OCI-M1 (cell line): ENCODE measurements around the gene CCNY.
"Not testable (repeated sequence)": the region's sequence is repeated elsewhere in the genome, so short reads cannot be mapped to it uniquely, and the experiment has no call there.

ENCODE experiments used
- DNase-seq: peaks from one replicate; lab custom pipeline; 2025; lab: John Stamatoyannopoulos, UW

CCNY gene

GRCh38 chr10:35336084-35336831, at the start of gene CCNY:
Gene CCNY (plus strand): TSS chr10:35336509. CDS start chr10:35337054, 545 bp downstream.
- peak; percentile 81 for DNase-seq

GRCh38 chr10:35289198-35289597, 47.1 kb upstream of the CCNY start:
- no peak for DNase-seq

- no peak for DNase-seq
Measured at GRCh38 chr10:35294506-35294905, 41.8 kb upstream of the CCNY start.

GRCh38 chr10:35299016-35299415, 37.3 kb upstream of the CCNY start:
- DNase-seq = no peak

- DNase-seq = peak; percentile 53
Measured at GRCh38 chr10:35300063-35300699, 36.1 kb upstream of the CCNY start.

GRCh38 chr10:35304649-35305048, 31.7 kb upstream of the CCNY start:
- no peak for DNase-seq

GRCh38 chr10:35306852-35307251, 29.5 kb upstream of the CCNY start:
- DNase-seq = no peak

- no peak for DNase-seq
Measured at GRCh38 chr10:35307297-35307696, 29.0 kb upstream of the CCNY start.

- DNase-seq = no peak
Measured at GRCh38 chr10:35308809-35309208, 27.5 kb upstream of the CCNY start.

- DNase-seq = peak; percentile 20
Measured at GRCh38 chr10:35314142-35314541, 22.2 kb upstream of the CCNY start.

- DNase-seq = not testable (repeated sequence)
Measured at GRCh38 chr10:35315235-35315634, 21.1 kb upstream of the CCNY start.

- DNase-seq = no peak
Measured at GRCh38 chr10:35316218-35316967, 19.9 kb upstream of the CCNY start.

- DNase-seq = no peak
Measured at GRCh38 chr10:35318551-35318950, 17.8 kb upstream of the CCNY start.

GRCh38 chr10:35320341-35320740, 16.0 kb upstream of the CCNY start:
- DNase-seq = no peak

- DNase-seq = no peak
Measured at GRCh38 chr10:35322636-35323035, 13.7 kb upstream of the CCNY start.

- no peak for DNase-seq
Measured at GRCh38 chr10:35324196-35324595, 12.1 kb upstream of the CCNY start.

- DNase-seq = no peak
Measured at GRCh38 chr10:35326466-35327235, 9.7 kb upstream of the CCNY start.

- no peak for DNase-seq
Measured at GRCh38 chr10:35327790-35328403, 8.4 kb upstream of the CCNY start.

GRCh38 chr10:35328404-35329037, 7.8 kb upstream of the CCNY start:
- no peak for DNase-seq

- no peak for DNase-seq
Measured at GRCh38 chr10:35329520-35329919, 6.8 kb upstream of the CCNY start.
